Naive thymus-derived CD8-positive, alpha-beta T cell (primary cell): ENCODE results near the gene ZC3H13. TPM values are rescaled to one million over a fixed set of nuclear protein-coding genes. Genes with fewer than 3 reads are reported as not detected.

Experiments used
- ATAC-seq, 2 donors: fragments of 150-1000 bp; cut with Tn5 transposase in 1 of 2; sonication (Bioruptor Pico), chemical (Tn5 transposase) in 1 of 2; 1 replicate in 1 of 2; 2 replicates in 1 of 2; pipeline ENCODE4 v1.10.0; 2021; ENCODE audit warnings: mild to moderate bottlenecking in 2 of 2, moderate library complexity in 2 of 2
- POLR2A ChIA-PET: fragments of 350-600 bp; sonication (Branson Sonifier 250); formaldehyde crosslinking; loops from one replicate; lab custom pipeline; 2021; ENCODE audit warnings: antibody characterized with exemption; lab: Charles Lee
- DNase-seq, 10 donors: peaks; one replicate each; pipeline versions ENCODE4 v3.0.0 to v3.0.0-alpha.2; 2020 to 2022
- H3K27ac Mint-ChIP-seq, 10 donors: one replicate each; pipeline ENCODE4 v1.8.0; 2020 to 2022; ENCODE audit warnings: mild to moderate bottlenecking in 10 of 10, mixed read lengths in 10 of 10, moderate library complexity in 4 of 10, inconsistent platforms in 1 of 10
- H3K27me3 Mint-ChIP-seq, 5 donors: one replicate each; pipeline ENCODE4 v1.8.0; 2021 to 2022; ENCODE audit warnings: mixed read lengths in 5 of 5
- H3K36me3 Mint-ChIP-seq, 3 donors: one replicate each; pipeline ENCODE4 v1.8.0; 2020 to 2022; ENCODE audit warnings: mixed read lengths in 3 of 3, mild to moderate bottlenecking in 2 of 3, inconsistent platforms in 1 of 3
- H3K4me1 Mint-ChIP-seq, 4 donors: one replicate each; pipeline ENCODE4 v1.8.0; 2021 to 2022; ENCODE audit warnings: mixed read lengths in 4 of 4
- H3K4me3 Mint-ChIP-seq, 10 donors: one replicate each; pipeline ENCODE4 v1.8.0; 2020 to 2022; ENCODE audit warnings: mild to moderate bottlenecking in 10 of 10, mixed read lengths in 10 of 10, moderate library complexity in 6 of 10, inconsistent platforms in 1 of 10
- H3K9me3 Mint-ChIP-seq, 9 donors: one replicate each; pipeline ENCODE4 v1.8.0; 2020 to 2022; ENCODE audit warnings: mixed read lengths in 9 of 9, mild to moderate bottlenecking in 3 of 9, inconsistent platforms in 1 of 9, moderate library complexity in 1 of 9
- polyA plus RNA-seq, 3 donors: library from polyadenylated mRNA; unstranded; fragments of 300-500 nt; fragmentation: Illumina TruSeq; gene quantifications; one replicate each; pipeline ENCODE4 v1.2.3, GENCODE V29; 2021
- total RNA-seq, 8 experiments: library from RNA in 2 of 8; stranded (reverse) in 2 of 8; gene quantifications; one replicate each; pipeline ENCODE4 v1.2.3 and lab custom pipeline; 2021 to 2026

ZC3H13 gene, protein sequence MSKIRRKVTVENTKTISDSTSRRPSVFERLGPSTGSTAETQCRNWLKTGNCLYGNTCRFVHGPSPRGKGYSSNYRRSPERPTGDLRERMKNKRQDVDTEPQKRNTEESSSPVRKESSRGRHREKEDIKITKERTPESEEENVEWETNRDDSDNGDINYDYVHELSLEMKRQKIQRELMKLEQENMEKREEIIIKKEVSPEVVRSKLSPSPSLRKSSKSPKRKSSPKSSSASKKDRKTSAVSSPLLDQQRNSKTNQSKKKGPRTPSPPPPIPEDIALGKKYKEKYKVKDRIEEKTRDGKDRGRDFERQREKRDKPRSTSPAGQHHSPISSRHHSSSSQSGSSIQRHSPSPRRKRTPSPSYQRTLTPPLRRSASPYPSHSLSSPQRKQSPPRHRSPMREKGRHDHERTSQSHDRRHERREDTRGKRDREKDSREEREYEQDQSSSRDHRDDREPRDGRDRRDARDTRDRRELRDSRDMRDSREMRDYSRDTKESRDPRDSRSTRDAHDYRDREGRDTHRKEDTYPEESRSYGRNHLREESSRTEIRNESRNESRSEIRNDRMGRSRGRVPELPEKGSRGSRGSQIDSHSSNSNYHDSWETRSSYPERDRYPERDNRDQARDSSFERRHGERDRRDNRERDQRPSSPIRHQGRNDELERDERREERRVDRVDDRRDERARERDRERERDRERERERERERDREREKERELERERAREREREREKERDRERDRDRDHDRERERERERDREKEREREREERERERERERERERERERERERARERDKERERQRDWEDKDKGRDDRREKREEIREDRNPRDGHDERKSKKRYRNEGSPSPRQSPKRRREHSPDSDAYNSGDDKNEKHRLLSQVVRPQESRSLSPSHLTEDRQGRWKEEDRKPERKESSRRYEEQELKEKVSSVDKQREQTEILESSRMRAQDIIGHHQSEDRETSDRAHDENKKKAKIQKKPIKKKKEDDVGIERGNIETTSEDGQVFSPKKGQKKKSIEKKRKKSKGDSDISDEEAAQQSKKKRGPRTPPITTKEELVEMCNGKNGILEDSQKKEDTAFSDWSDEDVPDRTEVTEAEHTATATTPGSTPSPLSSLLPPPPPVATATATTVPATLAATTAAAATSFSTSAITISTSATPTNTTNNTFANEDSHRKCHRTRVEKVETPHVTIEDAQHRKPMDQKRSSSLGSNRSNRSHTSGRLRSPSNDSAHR (N-terminal part only)
- 10 to 100 TPM; 56.2 to 70.8 TPM for total RNA-seq
- 10 to 100 TPM; 21.2 to 48.4 (median 35.9) TPM for polyA plus RNA-seq
- total RNA-seq (lab: John Stamatoyannopoulos, UW), result 78.1 to 135 (median 105) reads per million in 6 experiments

DNA sequence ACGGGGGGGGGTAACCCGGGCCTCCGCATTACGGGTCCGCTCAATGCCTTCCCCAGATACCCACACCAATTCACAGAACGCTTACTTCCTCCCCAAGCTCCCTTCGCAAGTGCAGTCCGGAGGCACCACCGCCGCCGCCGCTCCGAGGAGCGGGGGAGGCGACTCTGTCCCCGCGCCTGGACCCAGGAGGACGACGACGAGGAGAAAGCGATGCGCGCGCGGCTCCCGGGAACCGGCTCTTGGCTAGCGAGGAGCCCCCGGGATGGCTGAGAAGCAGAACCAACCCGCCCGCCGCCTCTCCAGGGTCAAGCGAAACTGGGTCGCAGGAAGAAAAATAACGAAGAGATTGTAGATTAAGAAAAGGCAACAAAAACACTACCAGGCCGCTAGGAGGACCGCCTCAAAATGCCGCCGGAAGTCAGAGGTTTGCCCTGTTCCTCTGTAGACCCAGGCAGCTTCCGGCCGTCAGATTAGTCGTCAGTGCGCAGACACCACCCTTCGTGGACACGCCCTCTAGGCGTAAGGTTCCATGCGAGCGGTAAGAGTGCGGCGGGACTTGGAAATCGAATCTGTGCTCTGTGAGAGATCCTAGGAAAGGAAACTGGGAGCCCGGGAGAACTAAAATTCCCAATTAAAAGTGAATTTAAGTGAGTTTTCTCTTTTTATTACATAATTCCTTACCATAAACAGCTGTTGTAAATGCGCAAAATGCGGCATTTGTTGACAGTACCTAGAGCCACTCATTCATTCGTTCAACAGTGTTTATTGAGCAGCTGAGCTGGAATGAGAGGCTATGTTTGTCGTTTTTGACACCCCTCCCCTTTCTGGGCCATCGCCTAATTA lies at the start of gene ZC3H13:
Gene ZC3H13 (minus strand): TSS at position 428 of the 843 bp plus-strand sequence. CDS start 7,239 bp downstream, outside the sequence.
- DNase-seq (peak; percentile 78 to 97 (median 91)), ATAC-seq (peak; percentile 97)
- Mint-ChIP-seq H3K36me3 (peaks cover 0 to 7% (median 2%) of the 10 kb centered on the region in 3 donors), H3K27me3 (peaks cover 0 to 11% (median 5%) of the 10 kb centered on the region in 5 donors), H3K4me1 (peaks cover 7 to 49% (median 41%) of the 10 kb centered on the region in 4 donors), H3K4me3 (peak within 1 kb of the TSS; percentile 92 to 97 (median 94)), H3K9me3 (no peaks in the 10 kb centered on the region), H3K27ac (peak within 1 kb of the TSS; percentile 87 to 99 (median 96))
- POLR2A ChIA-PET, result interaction anchor here (0.7 to 1.7 kb wide), 6 partner anchors 73 to 588 kb away, joined by 3 to 7 read pairs (median 4); partner anchors contain the start of gene COG3

DNA sequence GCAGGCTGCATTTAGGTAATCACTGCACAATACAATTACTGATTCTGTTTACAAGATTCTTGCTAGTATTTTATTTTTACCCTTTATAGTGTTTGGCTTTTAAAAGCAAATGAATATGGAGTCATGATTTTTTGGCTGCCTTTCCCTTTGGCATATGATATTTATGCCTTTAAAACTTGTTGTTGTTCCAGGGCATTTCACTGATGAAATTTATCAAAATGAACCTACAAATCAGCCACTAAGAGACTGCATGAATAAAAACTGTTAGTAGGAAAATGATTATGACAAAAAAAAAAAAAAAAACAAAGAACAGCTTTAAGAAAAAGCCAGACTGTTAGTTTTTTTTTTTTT lies 49.7 kb upstream of the ZC3H13 start:
- DNase-seq (no peak), ATAC-seq (no peak)
- Mint-ChIP-seq H3K9me3 (no peaks in the 10 kb centered on the region), H3K36me3 (no peaks in the 10 kb centered on the region), H3K27ac (no peak overlapping the region), H3K4me3 (no peak overlapping the region), H3K27me3 (no peaks in the 10 kb centered on the region), H3K4me1 (peaks cover 0 to 14% (median 5%) of the 10 kb centered on the region in 4 donors)
- POLR2A ChIA-PET, result no interaction called here

DNA sequence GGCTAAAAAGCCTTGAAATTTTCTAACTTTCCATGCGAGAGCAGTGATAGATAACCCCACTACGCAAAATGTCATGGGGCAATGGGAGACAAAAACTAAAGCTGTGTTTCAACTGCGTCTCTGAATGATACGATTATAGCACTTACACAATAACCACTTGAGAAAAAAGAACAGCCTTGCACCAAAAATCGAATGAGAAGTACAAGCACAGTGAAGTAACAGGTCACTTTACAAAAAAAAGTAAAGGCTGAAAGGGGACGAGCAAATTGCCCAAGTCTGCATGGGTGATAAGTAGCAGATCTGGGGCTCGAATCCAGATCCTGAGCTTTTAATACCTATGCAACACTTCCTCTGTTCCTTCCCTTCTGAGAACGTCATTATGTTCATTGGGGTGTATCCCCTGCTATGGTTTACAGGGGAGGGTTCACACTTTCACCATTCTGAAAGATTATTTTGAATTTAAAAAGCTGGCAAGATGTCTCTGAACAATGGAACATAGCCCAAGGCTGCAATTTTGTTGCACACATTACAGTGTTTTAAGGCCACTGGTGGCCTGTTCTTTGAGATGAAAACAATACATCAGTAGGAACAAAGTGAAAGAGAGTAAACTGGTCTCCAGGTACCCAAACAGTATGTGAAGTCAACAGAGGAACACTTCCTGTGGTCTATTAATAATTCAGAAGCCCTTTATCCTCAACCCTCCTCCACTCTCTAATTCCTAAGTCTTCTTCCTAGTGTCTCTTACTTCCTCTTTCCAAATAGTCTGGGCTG lies 49.1 kb upstream of the ZC3H13 start:
- DNase-seq (no peak), ATAC-seq (no peak)
- Mint-ChIP-seq H3K4me3 (no peak overlapping the region), H3K27ac (no peak overlapping the region), H3K27me3 (peaks cover 0 to 4% (median 2%) of the 10 kb centered on the region in 5 donors), H3K4me1 (peaks cover 0 to 8% (median 0%) of the 10 kb centered on the region in 4 donors), H3K36me3 (no peaks in the 10 kb centered on the region), H3K9me3 (no peaks in the 10 kb centered on the region)
- POLR2A ChIA-PET, result no interaction called here

DNA sequence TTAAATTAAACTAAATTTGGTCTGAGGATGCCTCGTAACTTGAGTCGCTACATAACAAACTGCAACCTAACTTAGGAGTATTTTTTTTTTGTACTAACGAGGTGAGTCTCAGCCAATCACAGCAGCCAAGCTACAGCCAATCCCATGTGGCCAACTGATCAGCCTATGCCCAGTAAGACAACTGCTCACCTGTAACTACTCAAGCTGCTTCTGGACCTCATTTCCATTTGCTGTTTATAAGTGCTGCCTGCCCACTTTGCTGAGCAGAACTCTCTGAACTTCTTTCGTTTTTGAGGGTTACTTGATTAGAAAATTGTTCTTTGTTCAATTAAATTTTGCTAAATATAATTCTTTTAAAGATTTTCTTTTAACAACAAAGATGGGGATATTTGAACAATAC lies 48.5 kb upstream of the ZC3H13 start:
- H3K4me1 Mint-ChIP-seq, result peaks cover 0 to 7% (median 0%) of the 10 kb centered on the region in 4 donors
- POLR2A ChIA-PET, result no interaction called here
- H3K4me3 Mint-ChIP-seq, result no peak overlapping the region

DNA sequence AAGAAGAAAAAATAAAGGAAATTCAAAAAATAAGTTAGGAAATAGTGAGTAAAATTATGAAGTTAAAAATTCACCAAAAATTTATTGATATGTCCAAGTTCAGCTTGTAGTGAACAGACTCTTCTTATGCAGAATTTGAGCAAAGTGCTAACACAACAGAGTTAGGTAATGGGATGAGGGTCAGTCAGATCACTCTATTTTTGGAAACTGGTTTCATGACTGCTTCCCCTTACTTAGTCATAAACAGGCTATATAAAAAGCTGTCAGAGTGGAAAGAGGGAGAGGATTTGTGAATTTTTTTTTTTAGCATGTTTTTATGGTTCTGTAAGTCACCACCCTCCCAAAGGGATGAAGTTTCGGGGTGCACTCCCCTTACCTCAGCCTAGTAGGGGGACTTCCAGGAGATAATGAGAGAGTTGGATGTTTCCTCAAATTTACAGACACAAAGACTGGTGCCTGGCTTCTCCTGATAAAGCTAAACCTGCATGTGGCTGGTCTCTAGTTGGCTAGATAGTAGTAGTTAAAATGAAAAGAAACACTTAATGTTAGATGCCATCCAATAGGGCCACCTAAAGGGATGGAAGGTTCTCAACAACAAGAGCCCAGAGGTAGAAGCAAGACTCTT lies 47.8 kb upstream of the ZC3H13 start:
- no peaks in the 10 kb centered on the region for H3K36me3 Mint-ChIP-seq

More for the DNA sequence above, 48.5 kb upstream of the ZC3H13 start:
- H3K27ac Mint-ChIP-seq, result no peak overlapping the region
- H3K9me3 Mint-ChIP-seq, result no peaks in the 10 kb centered on the region
- no peaks in the 10 kb centered on the region for H3K36me3 Mint-ChIP-seq
- peaks cover 2 to 8% (median 8%) of the 10 kb centered on the region in 5 donors for H3K27me3 Mint-ChIP-seq
- no peak for DNase-seq
- ATAC-seq, result no peak

DNA sequence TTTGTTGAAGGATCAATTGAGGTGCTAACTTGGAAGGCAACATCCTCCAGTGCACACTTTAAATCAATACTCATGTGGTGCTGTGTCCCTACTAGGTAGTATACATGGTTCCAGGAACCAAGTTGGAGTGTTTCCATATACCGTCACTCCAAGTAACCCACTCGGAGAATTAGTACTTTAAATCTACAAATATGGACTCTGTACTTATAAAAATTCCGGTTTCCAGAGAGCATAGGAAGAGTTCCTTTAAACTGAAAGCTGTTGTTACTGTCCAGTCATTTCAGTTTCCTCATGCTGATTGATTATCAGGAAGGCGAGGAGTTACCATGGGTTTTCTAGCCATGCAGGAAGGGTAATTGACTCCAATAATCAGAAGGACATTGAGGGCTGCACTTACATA lies 45.1 kb upstream of the ZC3H13 start:
- POLR2A ChIA-PET, result no interaction called here
- no peak overlapping the region for H3K4me3 Mint-ChIP-seq
- H3K36me3 Mint-ChIP-seq, result no peaks in the 10 kb centered on the region
- DNase-seq (no peak), ATAC-seq (no peak)
- H3K9me3 Mint-ChIP-seq, result no peaks in the 10 kb centered on the region
- H3K27me3 Mint-ChIP-seq, result peaks cover 3 to 15% (median 10%) of the 10 kb centered on the region in 5 donors
- peaks cover 0 to 7% (median 0%) of the 10 kb centered on the region in 4 donors for H3K4me1 Mint-ChIP-seq
- H3K27ac Mint-ChIP-seq, result no peak overlapping the region

More for the DNA sequence above, 47.8 kb upstream of the ZC3H13 start:
- Mint-ChIP-seq H3K4me1 (peaks cover 0 to 7% (median 0%) of the 10 kb centered on the region in 4 donors), H3K27me3 (peaks cover 2 to 12% (median 9%) of the 10 kb centered on the region in 5 donors), H3K9me3 (no peaks in the 10 kb centered on the region), H3K27ac (peak overlapping the region in 1 of 10 donors; percentile 1), H3K4me3 (no peak overlapping the region)
- DNase-seq, result no peak
- POLR2A ChIA-PET, result no interaction called here
- ATAC-seq, result no peak

DNA sequence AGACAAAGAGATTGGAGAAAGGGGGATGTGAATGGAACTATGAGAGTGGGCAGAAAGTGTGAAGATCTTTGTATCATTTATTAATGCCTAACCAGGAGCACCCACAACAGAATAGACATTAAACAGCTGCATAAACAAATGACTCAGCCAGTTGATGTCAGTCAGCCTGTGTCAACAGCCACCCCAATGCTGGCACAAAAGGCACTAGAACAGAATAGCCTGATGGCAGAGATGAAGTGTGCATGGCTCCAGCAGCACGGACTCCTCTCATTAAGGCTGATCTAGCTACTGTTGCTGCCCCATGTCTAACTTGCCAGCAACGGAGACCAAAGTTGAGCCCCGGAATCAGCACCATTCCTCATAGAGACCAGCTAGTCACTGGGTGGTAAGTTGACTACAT lies 44.5 kb upstream of the ZC3H13 start:
- no peaks in the 10 kb centered on the region for H3K9me3 Mint-ChIP-seq
- H3K4me3 Mint-ChIP-seq, result no peak overlapping the region
- peaks cover 3 to 18% (median 13%) of the 10 kb centered on the region in 5 donors for H3K27me3 Mint-ChIP-seq
- no peak overlapping the region for H3K27ac Mint-ChIP-seq
- no peaks in the 10 kb centered on the region for H3K36me3 Mint-ChIP-seq
- ATAC-seq (no peak), DNase-seq (no peak)
- H3K4me1 Mint-ChIP-seq, result peaks cover 0 to 7% (median 0%) of the 10 kb centered on the region in 4 donors
- POLR2A ChIA-PET, result no interaction called here

DNA sequence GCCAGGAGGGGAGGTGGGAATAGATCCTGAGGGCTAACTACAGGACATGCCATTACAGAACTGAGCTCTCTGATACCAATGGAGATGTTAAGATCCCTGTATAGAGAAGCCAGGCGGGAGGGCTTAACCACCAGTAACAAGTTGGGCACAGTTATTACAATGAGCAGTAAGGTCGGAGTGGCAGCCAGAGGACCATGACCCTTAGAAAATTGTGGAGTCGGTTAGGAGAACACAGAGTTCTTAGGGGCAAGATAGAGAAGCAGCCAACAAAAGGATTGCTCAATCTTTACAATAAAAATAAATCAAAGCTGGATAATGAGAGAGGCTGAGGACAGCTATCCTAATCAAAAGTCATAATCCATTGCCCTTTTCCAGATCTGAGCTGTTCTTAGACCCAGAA lies 41.9 kb upstream of the ZC3H13 start:
- no peaks in the 10 kb centered on the region for H3K36me3 Mint-ChIP-seq
- DNase-seq, result no peak
- H3K27me3 Mint-ChIP-seq, result peaks cover 3 to 18% (median 13%) of the 10 kb centered on the region in 5 donors
- peak overlapping the region in 1 of 10 donors; percentile 20 for H3K27ac Mint-ChIP-seq
- H3K4me1 Mint-ChIP-seq, result no peaks in the 10 kb centered on the region
- H3K9me3 Mint-ChIP-seq, result no peaks in the 10 kb centered on the region
- H3K4me3 Mint-ChIP-seq, result no peak overlapping the region
- ATAC-seq, result no peak
- POLR2A ChIA-PET, result no interaction called here

DNA sequence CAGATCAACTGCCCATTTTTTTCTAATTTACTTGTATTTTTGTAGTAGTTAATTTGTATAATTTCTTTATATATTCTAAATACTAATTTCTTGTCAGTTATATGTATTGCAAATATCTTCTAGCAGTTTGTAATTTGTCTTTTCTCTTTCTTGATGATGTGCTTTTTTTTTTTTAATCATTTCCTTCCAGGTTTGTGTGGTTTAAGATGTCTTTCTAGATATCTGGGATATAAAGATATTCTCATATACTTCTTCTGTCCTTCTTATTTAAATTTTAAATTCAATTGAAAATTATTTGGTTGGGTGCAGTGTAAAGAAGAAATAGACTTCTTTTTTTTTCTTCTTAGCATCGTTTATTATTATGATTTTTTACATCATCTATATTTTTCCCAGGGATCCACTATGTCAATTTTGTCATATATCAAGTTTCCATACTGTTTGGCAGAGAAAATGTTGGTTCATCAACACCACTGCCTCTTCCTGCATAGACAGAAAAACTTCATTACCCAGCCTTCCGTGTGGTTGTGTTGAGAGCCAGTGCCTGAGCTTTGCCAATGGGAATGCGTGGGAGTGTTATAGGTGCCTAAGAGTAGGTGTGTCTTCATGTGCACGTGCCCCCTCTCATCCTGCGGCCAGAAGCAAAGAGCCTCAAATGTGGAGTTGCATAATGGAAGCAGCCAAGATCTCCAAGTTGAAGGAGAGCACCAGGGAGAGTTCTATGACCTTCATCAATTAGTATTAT lies 36.4 kb upstream of the ZC3H13 start:
- ATAC-seq (no peak), DNase-seq (no peak)
- Mint-ChIP-seq H3K9me3 (no peaks in the 10 kb centered on the region), H3K36me3 (no peaks in the 10 kb centered on the region), H3K27me3 (peaks cover 1 to 10% (median 6%) of the 10 kb centered on the region in 5 donors), H3K4me3 (no peak overlapping the region), H3K4me1 (no peaks in the 10 kb centered on the region), H3K27ac (no peak overlapping the region)
- POLR2A ChIA-PET, result no interaction called here

DNA sequence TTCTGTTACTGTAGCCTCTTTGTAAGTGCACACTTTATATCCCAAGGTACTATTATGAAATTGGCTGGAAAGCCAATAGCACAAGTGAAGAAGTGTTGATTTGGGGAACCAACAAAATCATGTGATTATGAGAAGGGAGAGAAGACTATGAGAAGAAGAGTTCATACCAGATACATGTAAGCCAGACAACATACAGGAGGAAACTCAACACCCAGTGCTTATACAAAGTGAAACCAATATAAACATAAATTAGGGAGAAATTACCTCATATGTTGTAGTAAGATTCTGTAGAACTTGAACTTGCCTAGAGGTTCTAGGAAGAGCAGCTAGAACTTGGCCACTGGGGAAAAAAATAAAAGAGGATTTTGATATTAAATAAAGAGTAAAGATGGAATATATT lies 34.9 kb upstream of the ZC3H13 start:
- ATAC-seq (no peak), DNase-seq (no peak)
- no peak overlapping the region for H3K27ac Mint-ChIP-seq
- peaks cover 1 to 8% (median 5%) of the 10 kb centered on the region in 5 donors for H3K27me3 Mint-ChIP-seq
- H3K9me3 Mint-ChIP-seq, result no peaks in the 10 kb centered on the region
- H3K4me1 Mint-ChIP-seq, result no peaks in the 10 kb centered on the region
- POLR2A ChIA-PET, result no interaction called here
- H3K36me3 Mint-ChIP-seq, result no peaks in the 10 kb centered on the region
- H3K4me3 Mint-ChIP-seq, result no peak overlapping the region
